Stimulated activated CD8-positive, alpha-beta memory T cell treated with anti-CD3 and anti-CD28 coated beads, Interleukin-15, amount 100 ng/mL, for 4 hours (primary cell): ENCODE measurements around the gene CEP170.

ENCODE experiments used
- DNase-seq, 2 donors: peaks; one replicate each; pipeline ENCODE4 v3.0.0-alpha.2; 2020; ENCODE audit warnings: low read depth in 2 of 2

CEP170 gene

GRCh38 chr1:243267914-243268653, 13.0 kb upstream of the CEP170 start:
- DNase-seq: no peak

GRCh38 chr1:243267471-243267880, 12.4 kb upstream of the CEP170 start:
- no peak for DNase-seq

- no peak for DNase-seq
Measured at GRCh38 chr1:243266231-243266630, 11.2 kb upstream of the CEP170 start.

- no peak for DNase-seq
Measured at GRCh38 chr1:243264717-243265116, 9.6 kb upstream of the CEP170 start.

GRCh38 chr1:243261390-243261789, 6.3 kb upstream of the CEP170 start:
- no peak for DNase-seq

- DNase-seq: no peak
Measured at GRCh38 chr1:243260221-243260880, 5.3 kb upstream of the CEP170 start.

GRCh38 chr1:243258731-243259130, 3.6 kb upstream of the CEP170 start:
- DNase-seq: no peak

GRCh38 chr1:243257189-243257588, 2.1 kb upstream of the CEP170 start:
- DNase-seq: no peak

GRCh38 chr1:243256590-243256989, 1.5 kb upstream of the CEP170 start:
- no peak for DNase-seq

- peak; percentile 85 to 94 for DNase-seq
Measured at GRCh38 chr1:243255791-243256512, 871 bp upstream of the CEP170 start, which contains the start of gene SDCCAG8. Gene SDCCAG8, plus strand, starts transcription at chr1:243256041. Its CDS starts 133 bp downstream, at chr1:243256174.

- DNase-seq: peak in 1 of 2 donors; percentile 37
Measured at GRCh38 chr1:243254233-243254926, 701 bp downstream of the CEP170 start.

- DNase-seq: no peak
Measured at GRCh38 chr1:243253926-243254232, 1.2 kb downstream of the CEP170 start.

GRCh38 chr1:243253211-243253925, 1.7 kb downstream of the CEP170 start:
- DNase-seq: no peak

GRCh38 chr1:243251539-243251938, 3.5 kb downstream of the CEP170 start:
- DNase-seq: no peak

- DNase-seq: no peak
Measured at GRCh38 chr1:243250102-243250501, 5.0 kb downstream of the CEP170 start.

- DNase-seq: no peak
Measured at GRCh38 chr1:243249214-243249613, 5.9 kb downstream of the CEP170 start.

GRCh38 chr1:243247901-243248300, 7.2 kb downstream of the CEP170 start:
- DNase-seq: no peak

GRCh38 chr1:243246916-243247315, 8.2 kb downstream of the CEP170 start:
- DNase-seq: no peak

- no peak for DNase-seq
Measured at GRCh38 chr1:243244432-243244841, 10.6 kb downstream of the CEP170 start.

GRCh38 chr1:243236604-243237252, 18.4 kb downstream of the CEP170 start:
- DNase-seq: no peak
